GM12873 (cell line): Measurements from ENCODE around the gene KRTAP10-2.

Experiments used
- CTCF ChIP-seq: IDR thresholded peaks from 2 replicates; pipeline ENCODE4 v1.5.1; 2012; ENCODE audit warnings: low read depth, mild to moderate bottlenecking, moderate library complexity, low read length, control low read depth; ENCODE audit not compliant: insufficient read depth; ENCODE audit errors: missing control alignments

Gene KRTAP10-2

GRCh38 chr21:44552136-44552535 is 831 bp upstream of the KRTAP10-2 start:
- TF ChIP-seq CTCF: no peak

- TF ChIP-seq CTCF: no peak
These were observed 498 bp downstream of the KRTAP10-2 start for GRCh38 chr21:44550807-44551206.

- TF ChIP-seq CTCF: no peak
These were observed 1.6 kb downstream of the KRTAP10-2 start for GRCh38 chr21:44549525-44550211.

GRCh38 chr21:44548922-44549321 is 2.4 kb downstream of the KRTAP10-2 start:
- TF ChIP-seq CTCF: no peak

GRCh38 chr21:44548381-44548780 is 2.9 kb downstream of the KRTAP10-2 start:
- TF ChIP-seq CTCF: no peak

- no peak for TF ChIP-seq CTCF
These were observed 3.5 kb downstream of the KRTAP10-2 start for GRCh38 chr21:44547656-44548331.

- no peak for TF ChIP-seq CTCF
These were observed 6.7 kb downstream of the KRTAP10-2 start for GRCh38 chr21:44544566-44544965.
